Measurements from ENCODE around the gene CALHM2.
"Not testable (repeated sequence)": the region's sequence is repeated elsewhere in the genome, so short reads cannot be mapped to it uniquely, and the experiment has no call there.

Gene CALHM2, protein sequence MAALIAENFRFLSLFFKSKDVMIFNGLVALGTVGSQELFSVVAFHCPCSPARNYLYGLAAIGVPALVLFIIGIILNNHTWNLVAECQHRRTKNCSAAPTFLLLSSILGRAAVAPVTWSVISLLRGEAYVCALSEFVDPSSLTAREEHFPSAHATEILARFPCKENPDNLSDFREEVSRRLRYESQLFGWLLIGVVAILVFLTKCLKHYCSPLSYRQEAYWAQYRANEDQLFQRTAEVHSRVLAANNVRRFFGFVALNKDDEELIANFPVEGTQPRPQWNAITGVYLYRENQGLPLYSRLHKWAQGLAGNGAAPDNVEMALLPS

DNA sequence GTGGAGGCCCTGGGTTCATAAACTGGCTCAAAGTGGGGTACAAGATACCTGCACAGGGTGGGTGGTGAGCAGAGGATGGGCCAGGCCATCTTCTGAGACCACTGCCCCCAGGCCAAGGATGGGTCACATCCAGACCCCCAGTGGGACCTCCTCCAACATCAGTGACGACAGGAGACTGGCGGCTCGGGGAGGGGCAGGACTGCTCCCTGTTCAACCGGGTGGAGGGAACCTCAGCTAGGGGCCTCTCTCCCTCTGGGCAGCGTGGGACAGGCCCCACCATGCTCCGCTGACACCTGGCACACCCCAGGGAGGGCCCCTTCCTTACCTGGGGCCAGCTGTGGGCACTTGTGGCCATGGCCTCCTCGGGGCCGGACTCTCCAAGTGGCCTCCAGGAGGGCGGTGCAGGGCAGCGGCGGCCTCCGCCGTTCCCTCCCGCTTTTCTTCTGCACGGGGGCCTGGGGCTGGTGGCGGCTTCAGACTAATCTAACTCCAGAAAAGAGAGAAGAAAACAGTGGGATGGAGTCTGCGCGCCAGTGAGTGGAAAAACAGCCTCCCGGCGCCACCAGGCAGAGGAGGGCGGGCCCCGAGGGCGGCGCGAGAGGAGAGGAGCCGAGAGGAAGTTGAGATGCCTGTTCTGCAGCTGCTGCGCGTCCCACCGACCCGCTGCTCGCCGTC is at the start of gene CALHM2:
CALHM2 (minus strand) TSS at position 540 of the 675 bp plus-strand sequence. CDS start 2,429 bp downstream, outside the sequence.
- peak; percentile 14 to 60 for DNase-seq

GRCh38 chr10:103501186-103501585 is 49.0 kb upstream of the CALHM2 start:
- no peak for DNase-seq

GRCh38 chr10:103500481-103500880 is 48.3 kb upstream of the CALHM2 start:
- DNase-seq, result no peak

DNA sequence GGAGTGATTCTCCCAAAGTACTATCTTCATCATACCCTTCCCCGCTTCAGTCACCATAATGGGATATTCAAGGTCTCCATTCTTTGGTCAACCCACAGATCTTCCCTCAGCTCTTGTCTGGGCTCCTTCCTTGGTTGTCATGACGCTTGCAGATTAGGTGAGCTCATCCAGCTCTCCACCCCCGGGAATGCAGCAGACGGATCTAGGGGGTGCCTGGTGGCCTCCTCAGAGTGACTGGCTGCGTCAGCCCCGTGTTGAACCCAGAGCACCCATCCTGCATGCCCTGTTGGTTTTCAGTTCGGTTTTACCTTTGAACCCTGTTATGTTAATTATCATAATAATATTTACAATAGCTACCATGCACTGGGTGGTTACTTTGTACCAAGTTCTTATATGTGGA is 47.7 kb upstream of the CALHM2 start:
- no peak for DNase-seq

DNA sequence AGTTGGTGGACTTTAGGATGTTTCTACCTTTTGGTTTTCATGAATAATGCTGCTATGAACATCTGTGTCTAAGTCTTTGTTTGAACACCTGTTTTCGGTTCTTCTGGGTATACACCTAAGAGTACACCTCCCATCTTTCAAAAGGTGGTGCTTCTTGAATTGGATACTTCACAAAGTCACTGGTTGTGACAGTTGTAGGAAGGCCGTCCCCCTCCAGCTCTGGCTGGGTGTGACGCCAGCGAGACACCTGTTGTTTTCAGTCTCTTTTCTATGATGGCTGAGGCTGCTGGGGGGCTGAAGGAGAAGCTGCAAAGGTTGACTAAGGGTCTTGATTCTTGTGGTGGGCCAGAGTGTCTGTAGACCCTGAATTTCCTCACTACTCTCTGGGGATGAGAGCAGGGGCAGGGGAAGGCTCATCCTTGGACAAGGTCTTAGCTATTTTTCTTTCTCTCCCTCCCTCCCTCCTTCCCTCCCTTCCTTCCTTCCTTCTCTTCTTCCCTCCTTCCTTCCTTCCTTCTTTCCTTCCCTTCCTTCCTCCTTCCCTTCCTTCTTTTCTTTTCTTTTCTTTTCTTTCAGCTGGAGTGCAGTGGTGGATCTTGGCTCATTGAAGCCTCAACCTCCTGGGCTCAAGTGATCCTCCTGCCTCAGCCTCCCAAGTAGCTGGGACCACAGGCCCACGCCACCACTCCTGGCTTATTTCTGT is 46.9 kb upstream of the CALHM2 start:
- DNase-seq, result no peak

DNA sequence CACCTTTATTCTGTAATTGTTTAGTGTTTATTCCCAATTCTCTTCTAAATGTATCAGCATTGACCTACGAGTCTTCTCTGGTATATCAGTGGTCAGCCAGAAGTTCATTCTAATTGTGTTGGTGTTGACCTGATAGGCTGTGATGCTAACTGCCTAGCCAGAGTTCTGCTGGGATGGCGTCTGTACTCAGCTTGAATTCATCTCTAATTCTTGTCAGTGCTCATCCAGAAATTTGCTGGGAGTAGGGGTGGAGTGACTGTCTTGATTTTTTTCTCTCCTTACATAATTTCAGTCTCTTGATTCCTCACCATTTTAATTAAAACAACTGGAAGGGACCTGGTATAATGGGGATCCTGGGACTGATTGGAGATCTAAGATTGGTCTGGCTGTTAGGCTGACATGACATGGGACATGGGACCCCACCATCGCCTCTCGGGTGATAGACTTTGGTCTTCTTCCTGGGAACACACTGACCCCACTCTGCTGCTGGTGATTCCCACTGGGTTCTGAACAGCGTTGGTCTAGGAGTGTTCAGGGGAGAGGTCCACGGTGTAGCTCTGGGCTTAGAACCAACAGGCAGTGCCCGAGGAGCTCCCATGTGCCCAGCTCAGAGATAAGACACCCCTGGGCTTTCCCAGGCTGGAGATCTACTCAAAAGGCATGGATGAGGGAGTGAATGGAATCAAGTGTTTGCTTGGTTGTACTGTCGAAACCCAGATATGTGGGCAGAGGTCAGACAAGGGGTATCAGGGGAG is 45.2 kb upstream of the CALHM2 start:
- DNase-seq, result no peak

- DNase-seq, result no peak
These were observed 43.2 kb upstream of the CALHM2 start for GRCh38 chr10:103495321-103495720.

DNA sequence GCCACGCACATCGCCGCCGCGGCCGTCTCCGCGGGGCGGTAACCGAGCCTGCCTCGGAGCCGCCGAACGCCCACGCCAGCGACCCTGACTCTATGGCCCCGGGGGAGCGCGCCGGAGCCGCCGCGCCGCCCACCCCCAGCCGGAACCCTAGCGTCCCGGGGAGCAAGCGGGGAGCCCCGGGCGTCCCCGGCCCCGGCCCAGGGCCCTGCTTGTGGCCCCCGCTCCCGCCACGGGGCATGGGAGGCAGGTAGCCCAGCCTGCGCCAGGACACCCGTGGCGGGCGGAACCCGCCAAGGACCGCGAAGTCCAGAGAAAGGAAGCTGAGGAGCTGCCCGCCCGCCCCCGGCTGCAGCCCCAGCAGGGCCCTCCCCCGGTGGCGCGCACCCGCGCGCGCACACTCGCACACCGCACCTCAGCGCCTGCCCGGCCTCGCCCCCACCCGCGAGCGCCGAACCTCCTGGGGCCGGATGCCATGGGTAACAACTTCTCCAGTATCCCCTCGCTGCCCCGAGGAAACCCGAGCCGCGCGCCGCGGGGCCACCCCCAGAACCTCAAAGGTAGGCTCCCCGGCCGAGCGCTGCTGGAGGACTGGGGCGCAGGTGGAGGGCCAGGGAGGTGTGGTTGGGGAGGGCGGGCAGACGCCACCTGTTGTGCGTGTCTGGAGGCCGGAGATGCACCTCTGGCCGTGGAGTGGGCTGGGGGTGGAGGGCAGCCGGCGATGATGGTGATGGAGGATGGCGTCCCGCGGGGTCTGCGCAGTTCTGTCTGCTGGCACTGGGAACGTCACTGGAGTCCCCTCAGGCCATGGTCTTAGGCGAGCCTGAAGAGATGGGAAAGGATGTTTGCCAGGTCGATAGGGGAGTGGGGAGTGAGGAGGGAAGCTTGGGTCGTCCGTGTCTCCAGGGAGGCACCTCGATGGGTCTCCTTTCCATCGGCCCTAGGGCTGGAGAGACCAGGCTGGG is 42.0 kb upstream of the CALHM2 start:
- no peak for DNase-seq

DNA sequence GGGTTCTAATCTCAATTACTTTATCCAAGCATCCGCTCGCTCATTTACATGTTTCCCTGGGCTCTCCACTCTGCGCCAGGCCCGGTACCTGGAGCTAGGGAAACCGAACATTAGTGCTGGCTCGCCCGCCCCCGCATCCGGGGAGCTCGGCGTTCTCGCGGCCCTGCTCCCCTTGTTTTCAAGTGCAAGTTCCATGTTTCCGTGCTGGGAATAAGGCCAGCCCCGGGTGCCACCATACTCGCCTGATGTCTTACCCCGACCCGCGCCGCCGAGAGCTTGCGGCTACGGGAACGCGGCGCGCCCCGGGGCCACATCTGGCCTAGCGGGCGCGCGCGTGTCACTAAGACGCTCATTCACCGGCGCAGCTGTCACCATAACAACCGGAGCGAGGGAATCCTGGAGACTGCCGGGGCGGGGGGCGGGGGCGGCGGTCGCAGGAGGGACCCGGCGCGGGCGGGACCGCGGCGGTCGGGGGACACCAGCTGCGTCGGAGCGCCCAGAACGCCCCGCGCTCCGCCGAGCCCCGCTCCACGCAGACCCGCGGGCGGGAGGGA is 41.3 kb upstream of the CALHM2 start, which contains the start of gene NEURL1:
NEURL1 (plus strand) TSS at position 344 of the 554 bp plus-strand sequence. CDS start 683 bp downstream, outside the sequence.
- DNase-seq, result peak in 1 of 2 experiments; percentile 12

DNA sequence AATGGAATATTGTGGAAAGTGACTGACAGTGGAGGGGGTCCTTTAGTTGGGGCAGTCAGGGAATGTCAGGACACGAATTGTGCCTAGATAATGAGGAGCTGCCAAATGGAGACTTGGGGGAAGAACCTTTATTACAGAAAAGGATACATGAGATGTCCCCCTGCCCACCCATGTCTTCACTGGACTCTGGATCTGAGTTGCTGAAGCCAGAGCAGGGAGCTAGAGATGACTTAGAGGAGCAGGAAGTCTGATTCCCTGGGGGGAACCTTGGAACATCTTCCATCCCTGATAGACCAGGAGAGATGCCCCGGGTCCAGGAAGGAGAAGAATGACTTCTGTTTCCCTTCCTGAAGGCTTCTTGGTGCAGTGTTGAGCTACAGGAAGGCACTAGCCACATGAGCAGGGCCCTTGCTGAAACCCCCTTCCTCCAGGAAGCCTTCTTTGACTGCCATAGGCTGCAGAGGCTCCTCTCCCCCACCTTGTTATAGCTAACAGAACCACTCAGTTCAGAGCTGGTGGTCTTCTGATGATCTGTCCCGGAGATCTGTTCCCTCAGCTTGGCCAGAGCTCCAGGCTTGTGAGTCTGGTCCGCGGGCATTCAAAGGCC is 40.6 kb upstream of the CALHM2 start:
- DNase-seq, result no peak

DNA sequence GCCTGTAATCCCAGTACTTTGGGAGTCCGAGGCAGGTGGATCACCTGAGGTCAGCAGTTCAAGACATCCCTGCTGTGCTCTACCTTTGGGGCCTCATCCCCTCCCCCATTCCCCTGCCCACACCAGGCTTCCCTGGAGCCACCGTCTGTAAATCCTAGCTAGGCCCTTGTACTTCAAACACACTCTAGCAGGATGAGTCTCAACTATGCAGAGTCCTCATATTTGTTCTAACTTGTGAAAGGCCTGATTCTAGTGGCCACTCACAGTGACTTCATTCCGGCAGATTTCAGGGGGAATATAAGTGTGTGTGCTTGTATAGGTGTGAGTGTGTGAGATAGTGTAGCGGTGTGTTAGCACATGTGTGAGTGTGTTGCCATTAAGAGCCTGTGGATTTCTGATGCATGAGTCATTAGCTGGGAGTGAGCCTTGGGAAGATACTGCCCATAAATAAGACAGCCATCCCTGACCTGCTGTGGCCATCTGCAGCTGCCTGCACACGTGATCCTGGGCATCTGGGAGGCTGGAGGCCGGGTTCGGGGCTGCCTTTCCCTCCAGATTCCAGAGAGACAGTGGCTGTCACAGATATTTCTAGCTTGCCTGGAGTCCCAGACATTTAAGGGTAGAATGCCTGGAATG is 39.7 kb upstream of the CALHM2 start:
- peak; percentile 49 to 67 for DNase-seq

DNA sequence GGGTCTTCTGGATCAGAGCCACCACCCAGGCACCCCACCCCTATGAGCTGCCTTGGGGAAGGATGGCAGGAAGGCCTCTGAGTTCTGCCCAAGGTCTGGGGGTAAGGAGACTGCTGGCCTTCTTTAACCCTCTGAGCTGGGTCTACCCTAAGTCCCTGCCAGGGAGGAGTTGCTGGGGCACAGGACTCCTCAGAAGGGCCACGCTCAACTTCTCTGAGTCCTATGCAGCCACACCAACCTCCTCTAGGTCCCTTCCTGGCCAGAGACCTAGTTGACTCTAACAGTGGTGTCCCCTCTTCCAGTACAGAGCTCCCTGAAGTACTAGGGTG is 38.8 kb upstream of the CALHM2 start:
- DNase-seq, result no peak

GRCh38 chr10:103487410-103487708 is 35.2 kb upstream of the CALHM2 start:
- DNase-seq, result no peak

DNA sequence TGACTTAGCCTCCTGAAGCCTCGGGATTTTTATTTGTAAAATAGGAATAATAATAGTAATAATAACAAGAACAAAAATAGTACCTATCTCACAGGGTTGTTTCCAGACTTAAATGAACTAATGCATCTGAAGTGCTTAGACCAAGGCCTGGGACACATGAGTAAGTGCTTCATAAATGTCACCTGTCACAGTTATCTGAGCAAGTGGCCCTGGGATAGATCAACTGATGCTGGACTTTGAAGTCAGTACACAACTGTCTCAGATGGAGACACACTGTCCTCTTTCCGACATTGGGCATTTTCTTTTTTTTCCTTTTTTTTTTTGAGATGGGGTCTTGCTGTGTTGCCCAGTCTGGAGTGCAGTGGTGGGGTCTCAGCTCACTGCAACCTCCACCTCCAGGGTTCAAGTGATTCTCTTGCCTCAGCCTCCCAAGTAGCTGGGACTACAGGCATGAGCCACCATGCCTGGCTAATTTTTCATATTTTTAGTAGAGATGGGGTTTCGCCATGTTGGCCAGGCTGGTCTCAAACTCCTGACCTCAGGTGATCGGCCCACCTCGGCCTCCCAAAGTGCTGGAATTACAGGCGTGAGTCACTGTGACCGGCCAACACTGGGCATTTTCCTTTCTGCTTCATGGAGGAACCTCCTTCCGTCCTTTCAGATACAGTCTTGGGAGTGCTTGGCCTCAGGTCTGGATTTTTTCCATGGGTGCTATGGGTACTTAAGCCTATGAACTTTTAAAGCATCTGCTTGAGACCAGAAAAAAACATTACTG is 34.7 kb upstream of the CALHM2 start:
- DNase-seq, result not testable (repeated sequence)

- DNase-seq, result peak; percentile 72 to 78
These were observed 29.9 kb upstream of the CALHM2 start for GRCh38 chr10:103481974-103482531.

GRCh38 chr10:103480521-103480920 is 28.4 kb upstream of the CALHM2 start:
- no peak for DNase-seq

DNA sequence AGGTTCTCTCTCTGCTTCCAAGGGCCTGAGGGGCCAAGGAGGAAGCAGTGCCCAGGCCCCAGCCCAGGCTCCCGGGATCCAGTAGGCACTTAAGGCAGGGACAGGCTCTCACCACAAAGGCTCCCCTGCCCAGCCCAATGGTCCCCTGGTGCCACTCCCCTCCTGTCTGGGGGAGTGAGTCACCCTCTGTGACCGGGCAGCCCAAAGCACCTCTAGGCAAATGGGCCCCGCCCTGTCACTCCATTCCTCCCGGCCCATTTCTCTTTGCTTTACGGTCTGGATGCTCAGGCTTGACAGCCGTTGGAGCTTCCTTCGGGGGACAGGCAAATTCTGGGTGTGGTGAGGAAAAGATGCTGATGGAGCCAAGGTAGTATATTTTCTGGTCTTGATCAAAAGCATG is 27.0 kb upstream of the CALHM2 start, which contains the start of gene CALHM3:
CALHM3 (minus strand) TSS at position 106 of the 400 bp plus-strand sequence. CDS start 208 bp downstream, outside the sequence.
- no peak for DNase-seq

DNA sequence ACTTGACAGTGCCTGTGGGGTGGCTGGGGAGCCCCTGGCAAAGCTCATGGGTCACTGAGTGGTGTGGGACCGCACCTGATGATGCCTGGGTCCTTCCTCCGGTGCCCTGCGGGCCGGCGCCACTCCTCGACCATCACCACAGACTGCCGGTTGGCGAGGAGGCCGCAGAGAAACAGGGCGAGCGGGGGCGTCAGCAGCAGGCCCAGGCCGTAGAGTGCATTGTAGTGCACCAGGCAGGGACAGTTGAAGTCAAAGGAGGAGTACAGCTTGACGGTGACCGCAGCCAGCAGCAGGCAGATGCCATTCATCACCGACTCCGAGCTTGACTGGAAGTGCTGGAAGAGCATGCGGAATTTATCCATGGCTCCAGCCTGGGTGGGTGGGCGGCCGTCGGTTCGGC is 26.5 kb upstream of the CALHM2 start:
- no peak for DNase-seq

DNA sequence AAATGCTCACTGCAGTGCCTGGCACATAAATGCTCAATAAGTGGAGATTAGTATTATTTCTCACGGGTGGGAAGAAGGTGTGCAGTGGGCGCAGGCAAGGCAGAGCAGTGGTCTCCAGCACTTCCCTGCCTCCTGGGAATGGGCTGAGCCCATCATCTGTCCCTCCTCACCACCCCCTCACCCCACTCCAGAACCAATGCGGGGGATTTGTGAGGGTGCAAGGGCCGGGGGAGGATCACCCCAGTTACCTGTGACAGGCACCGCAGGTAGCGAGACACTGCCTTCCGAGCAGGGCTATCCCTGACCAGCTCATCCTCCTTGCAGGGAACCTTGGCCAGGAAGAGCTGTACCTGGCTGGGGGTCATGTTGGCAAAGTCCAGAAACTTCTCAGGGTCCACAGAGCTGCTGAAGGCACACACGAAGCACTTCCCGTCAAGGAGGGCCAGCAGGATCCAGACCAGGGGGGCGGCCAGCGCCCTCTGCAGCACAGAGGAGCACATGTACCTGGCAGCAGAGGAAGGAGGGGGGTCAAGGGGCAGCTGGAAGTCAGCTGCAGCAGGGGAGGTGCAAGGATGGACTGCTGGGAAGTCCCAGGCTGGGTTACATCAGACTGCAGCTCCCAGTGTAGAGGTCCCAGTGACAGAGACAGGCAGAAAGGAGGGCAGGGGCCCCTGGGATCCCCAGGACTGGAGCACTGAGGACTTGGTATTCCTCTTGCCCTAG is 24.0 kb upstream of the CALHM2 start:
- DNase-seq, result peak; percentile 34 to 60

Data from SHP77 (cell line).